NCI-H1436 treated with DMSO at 0.1 percent for 48 hours (cell line): ENCODE data around the gene TRDN.
"Not testable (repeated sequence)": the region's sequence is repeated elsewhere in the genome, so short reads cannot be mapped to it uniquely, and the experiment has no call there.

Source experiments
- DNase-seq: peaks from one replicate; lab custom pipeline; 2025; lab: John Stamatoyannopoulos, UW

The TRDN gene

DNA sequence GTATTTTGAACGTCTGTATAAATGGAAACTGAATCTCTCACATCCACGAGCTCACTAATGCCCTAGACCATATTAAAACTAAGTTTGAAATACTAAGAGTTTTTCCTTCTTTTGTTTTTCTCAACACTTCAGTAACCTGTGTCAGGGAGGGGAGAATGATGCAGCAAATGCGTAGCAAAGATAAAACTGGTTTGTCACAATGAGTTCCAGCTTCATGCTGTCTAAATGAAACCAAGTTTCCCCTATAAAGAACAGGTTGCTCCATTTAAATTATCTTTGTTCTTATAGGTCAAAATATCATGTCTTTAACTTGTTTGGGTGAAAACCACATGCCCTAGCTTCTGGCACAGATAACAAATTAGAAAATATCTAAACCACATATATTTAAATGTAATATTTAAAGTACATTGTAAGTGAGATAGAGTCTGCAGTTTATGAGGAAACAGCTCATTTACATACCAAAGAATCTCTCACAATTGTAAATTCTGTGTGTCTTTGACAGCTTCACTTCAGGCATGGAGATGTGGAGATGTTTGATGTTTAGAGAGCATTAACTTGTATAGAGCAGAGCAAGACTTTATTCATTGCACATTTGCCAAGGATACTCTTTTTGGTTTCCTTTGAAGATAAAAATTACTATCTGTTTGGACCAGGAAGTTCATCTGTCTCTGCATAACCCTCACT, 7.3 kb downstream of the TRDN start:
- DNase-seq, result no peak

DNA sequence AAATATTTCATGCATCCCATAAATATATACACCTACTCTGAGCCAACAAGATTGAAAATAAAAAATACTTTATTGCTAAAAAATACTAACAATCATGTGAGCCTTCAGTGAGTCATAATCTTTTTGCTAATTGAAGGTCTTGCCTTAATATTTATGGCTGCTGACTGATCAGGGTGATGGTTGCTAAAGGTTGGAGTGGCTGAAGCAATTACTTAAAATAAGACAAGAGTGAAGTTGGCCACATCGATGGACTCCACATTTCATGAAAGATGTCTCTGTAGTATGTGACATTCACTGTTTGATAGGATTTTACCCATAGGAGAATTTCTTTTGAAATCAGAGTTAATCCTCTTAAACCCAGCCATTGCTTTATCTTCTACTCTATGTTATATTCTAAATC, 11.1 kb downstream of the TRDN start:
- DNase-seq, result no peak

DNA sequence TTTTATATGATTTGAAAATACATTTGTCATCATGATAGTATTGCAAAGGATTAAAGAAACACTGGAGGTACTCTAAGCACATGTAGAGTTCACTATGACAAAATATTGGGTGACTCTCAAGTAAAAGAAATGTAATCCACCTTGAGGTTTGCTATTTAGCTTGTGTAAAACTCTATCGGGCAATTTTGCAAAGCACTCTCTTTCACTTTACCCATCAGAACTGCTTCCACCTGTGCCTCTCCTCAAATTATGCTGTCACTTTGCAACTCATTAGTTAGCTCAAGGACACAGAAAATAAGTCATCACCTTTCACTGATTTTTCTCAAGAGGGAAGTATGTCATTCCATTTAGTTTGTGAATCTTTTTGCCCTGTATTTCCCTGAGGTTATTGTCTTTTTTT, 14.0 kb downstream of the TRDN start:
- DNase-seq, result peak; percentile 71

DNA sequence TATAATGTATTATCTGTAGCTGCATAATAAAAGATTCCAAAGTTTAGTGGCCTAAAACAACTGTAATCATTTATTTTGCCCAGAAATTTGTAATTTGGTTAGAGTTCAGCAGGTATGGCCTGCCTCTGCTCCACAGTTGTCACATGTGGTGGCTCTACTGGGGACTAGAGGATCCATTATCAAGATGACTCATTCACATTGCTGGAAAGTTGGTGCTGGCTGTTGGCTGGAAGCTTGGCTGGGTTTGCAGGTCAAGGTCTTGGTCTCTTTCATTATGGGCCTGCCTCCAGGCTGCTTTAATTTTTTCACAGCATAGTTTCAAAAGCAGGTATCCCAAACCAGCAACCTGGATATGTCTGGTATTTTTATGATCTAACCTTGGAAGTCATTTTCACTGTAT, 17.6 kb downstream of the TRDN start:
- no peak for DNase-seq

DNA sequence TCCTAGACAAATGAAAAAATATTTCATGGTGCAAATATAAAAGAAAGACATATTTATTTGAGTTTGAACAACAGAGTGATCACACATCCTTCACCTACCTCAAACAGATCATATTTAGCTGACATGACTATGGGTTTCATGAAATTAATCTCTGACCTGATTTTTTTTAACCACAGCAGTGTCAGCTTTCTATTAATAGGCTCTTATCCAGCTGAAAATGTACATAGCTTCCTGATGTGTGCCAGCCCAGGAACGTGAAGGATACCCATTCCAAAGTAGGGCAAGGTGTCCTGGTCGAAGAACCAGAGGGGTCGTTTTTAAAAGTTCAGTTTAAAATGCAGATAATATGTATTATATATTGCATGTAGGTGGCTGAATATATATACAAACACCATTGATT, 19.8 kb downstream of the TRDN start:
- DNase-seq, result no peak

DNA sequence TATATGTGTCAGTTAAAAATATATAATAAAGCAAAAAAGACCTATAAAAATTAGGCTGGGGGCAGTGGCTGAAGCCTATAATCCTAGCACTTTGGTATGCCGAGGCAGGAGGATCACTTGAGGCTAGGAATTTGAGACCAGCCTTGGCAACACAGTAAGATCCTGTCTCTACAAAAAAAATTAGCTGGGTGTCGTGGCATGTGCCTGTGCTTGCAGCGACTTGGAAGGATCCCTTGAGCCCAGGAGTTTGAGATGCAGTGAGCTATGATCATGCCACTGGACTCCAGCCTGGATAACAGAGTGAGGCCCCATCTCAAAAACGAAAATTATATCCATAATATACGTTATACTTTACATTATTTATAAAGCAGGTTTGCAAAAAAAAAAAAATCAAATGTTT, 20.7 kb downstream of the TRDN start:
- no peak for DNase-seq

DNA sequence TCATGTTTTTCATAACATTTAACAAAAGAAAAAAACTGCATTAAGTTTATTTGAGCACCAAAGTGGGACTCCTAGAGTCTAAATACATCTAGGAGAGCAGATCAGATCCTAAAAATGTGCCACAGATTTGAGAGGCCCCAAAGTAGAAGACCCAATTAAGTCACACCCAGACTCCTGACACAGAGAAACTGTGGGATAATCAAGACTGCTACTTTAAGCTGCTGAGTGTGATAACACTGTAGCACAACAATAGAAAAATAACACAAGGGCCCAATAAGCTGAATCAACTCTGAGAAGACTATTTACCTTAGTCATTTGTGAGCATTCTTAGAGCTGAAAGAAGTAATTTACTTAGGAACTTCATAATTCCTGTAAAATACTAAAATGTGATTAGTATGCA, 26.0 kb downstream of the TRDN start:
- no peak for DNase-seq

DNA sequence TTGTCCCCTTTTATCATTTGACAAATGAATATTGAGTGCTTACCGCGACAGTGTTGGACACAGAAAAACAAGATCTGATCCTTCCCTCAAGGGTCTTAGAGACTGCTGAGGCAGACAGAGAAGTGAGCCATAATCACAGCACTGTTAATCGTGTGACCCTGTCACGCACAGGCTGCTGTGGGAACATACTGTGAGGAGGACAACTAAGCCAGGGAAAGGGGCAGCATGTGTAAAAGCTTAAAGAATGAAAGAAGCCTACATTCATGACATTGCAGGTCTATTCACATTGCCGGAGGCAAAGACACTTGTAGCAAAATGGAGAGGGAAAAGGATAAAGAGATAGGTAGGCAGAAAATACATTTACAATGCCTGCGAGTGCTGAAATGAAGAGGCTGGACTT, 32.7 kb downstream of the TRDN start:
- no peak for DNase-seq

DNA sequence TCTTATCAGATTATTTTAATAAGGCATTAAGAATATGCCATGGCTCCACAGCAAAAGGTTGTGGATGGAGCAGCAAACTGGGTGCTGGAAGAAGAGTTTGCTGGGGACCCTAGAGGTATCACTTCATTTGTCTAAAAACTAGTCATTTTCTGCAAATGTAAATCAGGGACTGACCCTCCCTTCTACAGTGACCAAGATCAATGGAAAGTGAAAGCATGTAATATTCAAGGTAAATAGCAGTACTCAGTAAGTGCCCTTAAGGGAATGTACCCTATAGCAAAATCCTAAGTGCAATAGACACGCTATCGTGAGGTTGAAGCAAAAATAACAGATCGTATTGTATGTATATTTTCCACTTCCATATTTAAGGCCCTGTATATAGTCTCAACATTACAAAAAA, 38.7 kb downstream of the TRDN start:
- no peak for DNase-seq

DNA sequence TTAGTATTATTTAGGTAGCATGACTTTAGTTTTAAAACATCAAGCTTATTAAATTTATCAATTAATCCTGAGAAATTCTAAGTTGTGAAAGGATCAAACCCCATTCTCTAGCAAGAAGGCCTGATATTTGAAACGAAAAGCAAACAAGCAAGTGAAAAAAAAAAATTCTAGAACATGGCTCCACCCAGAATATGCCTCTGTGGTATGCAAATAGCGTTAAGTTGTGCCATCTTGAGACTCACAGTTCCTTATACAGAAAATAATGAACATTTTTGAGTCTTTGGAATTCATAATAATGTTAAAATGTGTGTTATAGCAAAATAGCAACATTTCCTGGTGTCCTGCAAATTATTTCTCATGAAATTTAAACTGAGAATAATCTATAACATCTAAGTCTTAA, 42.0 kb downstream of the TRDN start:
- DNase-seq, result no peak

DNA sequence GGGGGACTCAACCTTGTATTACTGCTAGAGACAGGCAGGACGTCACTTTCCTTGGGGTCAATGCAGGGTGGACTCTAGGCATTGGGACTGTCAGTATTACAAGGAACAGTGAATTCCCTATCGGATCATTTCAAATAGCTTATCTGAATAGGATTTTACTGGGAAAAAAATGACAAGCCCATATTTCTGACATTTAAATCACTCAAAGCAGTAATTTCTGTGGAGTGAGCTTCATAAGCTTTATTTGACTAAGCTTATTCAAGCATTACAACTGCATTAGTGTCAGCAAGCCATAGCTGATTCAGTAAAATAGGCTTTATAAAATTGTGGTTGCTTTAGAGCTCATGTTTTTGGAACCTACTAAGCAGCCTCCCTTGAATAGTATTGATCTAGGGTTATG, 44.3 kb downstream of the TRDN start:
- DNase-seq, result no peak

DNA sequence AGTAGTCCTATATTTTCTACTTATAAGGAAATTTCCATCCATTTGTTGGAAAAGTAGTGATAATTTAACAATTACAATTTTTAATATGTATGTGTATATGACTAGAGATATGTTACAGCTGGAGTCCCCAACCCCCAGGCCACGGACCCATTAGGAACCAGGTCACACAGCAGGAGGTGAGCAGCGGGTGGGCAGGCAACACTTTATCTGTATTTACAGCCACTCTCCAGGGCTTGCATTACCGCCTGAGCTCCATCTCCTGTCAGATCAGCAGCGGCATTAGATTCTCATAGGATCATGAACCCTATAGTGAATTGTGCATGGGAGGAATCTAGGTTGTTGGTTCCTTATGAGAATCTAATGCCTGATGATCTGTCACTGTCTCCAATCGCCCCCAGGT, 46.8 kb downstream of the TRDN start:
- no peak for DNase-seq

DNA sequence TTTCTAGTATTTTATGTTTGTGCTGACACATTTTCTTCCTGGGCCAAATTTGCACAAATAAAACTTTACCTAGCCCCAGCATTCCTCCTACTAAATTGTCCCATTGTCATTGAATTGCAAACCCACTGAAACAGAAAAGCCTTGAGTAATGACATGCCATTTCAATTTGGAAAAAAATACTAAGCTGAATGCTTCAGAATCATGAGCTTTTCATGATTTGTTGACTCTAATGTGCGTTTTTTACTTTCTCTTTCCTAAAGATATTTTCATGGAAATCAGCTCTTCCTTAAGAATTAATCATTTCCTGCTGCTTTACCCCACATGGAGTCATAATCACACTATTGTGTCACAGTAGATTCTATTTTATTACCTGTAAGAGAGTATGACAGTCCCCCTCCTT, 47.4 kb downstream of the TRDN start:
- DNase-seq, result no peak

DNA sequence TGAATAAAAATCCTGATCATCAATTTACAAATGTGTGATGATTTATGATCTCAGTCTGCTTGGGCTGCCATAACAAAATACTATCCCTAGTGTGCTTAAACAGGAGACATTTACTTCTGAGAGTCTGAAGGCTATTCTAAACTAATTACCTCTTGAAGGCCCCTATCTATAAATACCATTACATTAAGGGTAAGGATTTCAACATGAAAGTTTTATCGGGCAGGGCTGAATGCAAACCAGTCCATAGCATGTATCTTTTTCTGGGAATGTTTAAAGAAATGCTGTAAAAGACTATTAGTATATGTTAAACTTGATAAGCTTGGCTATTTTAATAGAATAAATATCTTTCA, 48.2 kb downstream of the TRDN start:
- no peak for DNase-seq

DNA sequence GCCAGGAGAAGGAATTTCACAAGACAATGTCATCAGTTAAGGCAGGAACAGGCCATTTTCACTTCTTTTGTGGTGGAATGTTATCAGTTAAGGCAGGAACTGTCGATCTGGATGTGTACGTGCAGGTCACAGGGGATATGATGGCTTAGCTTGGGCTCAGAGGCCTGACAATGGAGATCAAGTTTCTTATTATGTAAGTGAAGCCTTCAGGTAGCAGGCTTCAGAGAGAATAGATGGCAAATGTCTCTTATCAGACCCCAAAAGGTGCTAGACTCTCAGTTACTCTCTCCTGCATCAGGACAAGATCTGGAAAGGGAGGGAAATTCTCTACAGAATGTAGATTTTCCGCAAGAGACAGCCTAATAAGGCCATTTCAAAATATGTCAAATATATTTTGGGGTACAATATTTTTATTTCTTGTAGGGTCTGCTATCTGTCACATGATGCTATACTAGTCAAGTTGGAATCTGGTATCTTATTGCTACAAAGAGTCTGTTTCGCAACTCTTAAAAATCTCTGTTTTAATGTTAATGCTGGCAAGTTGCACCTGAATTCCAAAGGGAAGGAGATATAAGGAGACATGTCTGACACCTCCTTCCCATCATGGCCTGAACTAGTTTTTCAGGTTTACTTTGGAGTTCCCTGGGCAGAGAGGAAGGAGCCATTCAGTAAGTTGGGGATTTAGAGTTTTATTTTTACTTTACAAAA, 48.8 kb downstream of the TRDN start:
- no peak for DNase-seq

DNA sequence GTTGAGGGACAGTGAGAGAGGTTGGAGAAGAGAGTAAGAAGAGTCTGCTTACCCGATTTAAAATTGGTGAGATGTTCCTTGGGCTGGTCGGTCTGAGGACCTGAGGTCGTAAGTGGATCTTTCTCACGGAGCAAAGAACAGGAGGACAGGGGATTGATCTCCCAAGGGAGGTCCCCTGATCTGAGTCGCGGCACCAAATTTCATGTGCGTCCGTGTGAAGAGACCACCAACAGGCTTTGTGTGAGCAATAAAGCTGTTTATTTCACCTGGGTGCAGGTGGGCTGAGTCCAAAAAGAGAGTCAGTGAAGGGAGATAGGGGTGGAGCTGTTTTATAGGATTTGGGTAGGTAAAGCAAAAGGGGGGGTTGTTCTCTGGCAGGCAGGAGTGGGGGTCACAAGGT, 49.3 kb downstream of the TRDN start:
- not testable (repeated sequence) for DNase-seq

DNA sequence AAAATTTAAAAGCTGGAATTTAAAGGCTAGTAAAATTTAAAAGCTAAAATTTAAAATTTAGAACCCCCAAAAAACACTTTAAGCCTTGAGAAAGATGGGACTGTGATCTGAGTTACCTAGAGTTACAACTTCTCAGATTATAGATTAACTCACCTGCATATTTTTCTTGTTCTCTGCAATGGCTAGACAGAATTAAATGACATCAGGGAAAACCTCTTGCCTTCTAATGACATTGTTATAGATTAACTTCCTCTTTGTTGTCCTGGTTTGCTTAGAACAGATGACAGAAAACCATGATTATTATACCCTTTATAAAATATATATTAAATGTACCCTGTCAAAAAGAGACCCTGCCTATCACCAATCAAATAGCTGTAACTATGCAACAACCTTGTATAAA, 56.4 kb downstream of the TRDN start:
- no peak for DNase-seq

DNA sequence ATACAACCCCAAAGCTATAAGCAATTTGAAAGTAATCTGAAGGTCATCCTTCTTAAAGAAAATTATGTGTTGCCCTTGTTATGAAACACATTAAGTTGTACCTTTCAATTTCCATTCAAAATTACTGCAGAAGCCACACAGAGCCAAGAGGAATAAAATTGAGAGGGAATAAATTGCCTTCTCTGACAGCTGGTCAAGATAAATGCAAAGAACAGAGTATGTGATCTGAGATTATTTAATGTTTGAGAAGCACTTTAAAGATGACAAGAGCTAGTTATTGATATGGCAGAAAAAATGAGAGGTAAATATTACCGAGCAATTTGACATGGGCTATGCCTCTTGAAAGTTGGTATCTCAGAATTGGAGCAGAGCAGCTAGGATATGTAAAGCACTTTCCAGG, 61.6 kb downstream of the TRDN start:
- DNase-seq, result peak; percentile 49

DNA sequence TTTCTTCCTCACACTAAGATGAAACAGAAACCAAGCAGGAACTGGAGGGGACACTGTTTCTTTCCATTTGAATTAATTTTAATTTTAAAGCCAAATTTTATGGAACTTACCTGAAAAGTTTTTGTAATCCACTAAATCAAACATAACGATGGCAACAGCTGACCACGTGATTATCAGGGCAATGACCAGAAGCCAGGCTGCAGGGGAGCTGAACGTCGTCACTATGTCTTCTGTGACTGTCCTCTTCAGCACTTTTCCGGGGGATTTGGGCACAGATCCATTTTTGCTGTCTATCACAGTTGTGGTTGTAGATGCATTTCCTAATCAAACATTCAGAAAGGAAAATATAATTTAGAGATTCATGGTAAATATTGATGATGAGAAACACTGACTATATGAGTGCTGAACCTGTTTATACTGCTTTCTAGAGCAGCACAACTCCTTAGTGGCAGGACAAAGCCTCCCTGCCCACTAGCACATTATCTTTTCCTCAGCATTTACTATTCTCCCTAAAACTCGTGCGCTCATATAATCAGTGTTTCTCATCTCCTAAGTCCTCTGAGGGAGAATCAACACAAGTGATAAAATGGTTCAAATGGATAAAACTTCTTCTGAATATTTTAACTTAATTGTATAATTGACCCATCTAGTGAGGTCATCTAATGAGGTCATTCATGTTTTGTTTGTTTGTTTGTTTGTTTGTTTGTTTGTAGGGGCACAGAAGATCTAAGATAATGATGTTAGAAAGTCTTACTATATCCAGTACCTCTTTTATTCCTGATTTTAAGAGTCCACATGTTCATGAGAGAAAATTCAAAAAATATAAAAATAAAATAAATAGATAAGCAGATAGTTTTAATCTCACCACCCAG, 65.7 kb downstream of the TRDN start:
- no peak for DNase-seq

DNA sequence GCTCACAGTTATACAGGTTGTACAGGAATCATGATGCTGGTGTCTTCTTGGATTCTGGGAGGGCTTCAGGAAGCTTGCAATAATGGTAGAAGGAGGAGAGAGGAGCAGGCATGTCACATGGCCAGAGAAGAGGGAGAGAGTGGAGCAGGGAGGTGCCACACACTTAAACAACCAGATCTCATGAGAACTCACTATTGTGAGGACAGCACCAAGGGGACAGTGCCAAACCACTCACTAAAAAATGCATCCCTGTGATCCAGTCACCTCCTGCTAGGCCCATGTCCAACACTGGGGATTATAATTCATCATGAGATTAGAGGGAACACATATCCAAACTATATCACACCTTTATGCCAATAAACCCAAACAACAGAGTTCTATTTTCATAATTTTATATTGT, 67.2 kb downstream of the TRDN start:
- no peak for DNase-seq

DNA sequence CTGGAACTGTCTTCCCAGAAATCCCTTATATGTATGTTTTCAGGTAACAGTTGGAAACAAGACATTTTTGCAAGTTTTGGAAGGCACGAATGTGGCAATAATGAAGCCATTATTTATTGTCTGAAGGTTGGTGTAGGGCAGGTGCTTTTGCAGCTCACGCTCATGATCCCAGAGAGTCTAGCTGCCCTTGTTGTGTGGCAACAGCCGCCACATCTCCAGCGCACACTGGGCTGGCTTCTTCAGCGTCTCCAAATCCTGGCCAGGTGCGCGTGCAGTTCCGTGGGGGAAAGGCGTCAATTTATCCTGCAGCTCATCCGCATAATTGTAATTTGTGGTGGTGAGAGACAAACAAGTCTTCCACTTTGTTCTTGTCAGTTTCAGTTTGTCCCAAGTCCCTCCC, 71.2 kb downstream of the TRDN start:
- no peak for DNase-seq

DNA sequence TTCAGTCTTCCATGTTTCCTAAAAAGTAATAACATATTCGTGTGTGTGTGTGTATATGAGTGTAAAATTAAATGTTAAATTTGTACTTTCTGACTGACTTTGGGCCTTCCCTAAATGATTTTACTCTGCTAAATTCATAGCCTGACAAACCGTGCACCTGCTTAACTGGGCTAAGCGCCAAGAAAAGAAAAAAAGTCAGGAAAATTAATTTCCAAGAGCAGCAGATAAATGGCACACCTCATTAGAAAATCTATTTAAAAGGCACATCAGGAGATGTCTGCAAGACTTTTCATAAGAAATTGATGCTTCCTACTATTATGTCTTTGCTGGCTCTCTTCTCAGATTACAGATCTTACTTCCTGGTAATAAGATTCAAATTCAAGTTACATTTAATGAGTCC, 72.4 kb downstream of the TRDN start:
- peak; percentile 60 for DNase-seq

DNA sequence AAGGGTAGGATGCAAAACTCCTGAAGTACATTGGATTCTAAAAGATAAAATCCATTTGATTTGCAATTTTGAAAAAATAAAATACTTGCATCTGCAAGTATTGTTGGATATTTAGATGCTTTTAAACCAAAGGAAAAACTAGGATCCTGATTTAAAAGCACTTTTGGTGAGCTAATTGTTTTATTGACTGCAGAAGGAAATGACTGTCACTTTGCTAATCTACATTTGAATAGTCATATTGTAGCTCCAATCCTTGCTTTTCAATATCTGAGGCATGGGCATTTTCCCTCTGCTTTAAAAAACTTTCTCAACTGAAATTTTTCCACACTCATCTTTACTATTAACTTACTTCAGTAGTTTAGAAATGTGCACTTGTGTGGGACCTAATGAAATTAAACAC, 74.1 kb downstream of the TRDN start:
- DNase-seq, result no peak
